Measurements from ENCODE around the gene RAD51B. TPM values are rescaled to one million over a fixed set of nuclear protein-coding genes. Genes with fewer than 3 reads are reported as not detected.

Gene RAD51B
- total RNA-seq, 1 experiment from 2014 or later = 16.7 TPM

- Histone ChIP-seq H3K27ac (ENCODE audit: insufficient read length, low read depth, low read length) (no peak overlapping the region), H3K23ac (ENCODE audit: insufficient read length, low read depth, low read length) (no peak overlapping the region), H4K91ac (ENCODE audit: insufficient read length, low read depth, low read length) (no peak overlapping the region), H2BK5ac (ENCODE audit: insufficient read length, low read length) (no peak overlapping the region), H2AFZ (ENCODE audit: low read length) (no peak overlapping the region), H4K20me1 (ENCODE audit: control insufficient read depth, insufficient read depth, insufficient read length) (no peaks in the 10 kb centered on the region), H3K56ac (ENCODE audit: insufficient read length, low read depth, low read length) (no peak overlapping the region), H3K14ac (ENCODE audit: insufficient read depth, low read length) (no peak overlapping the region), H3K79me1 (ENCODE audit: insufficient read depth, low read depth, low read length, poor library complexity, severe bottlenecking) (no peaks in the 10 kb centered on the region), H2AK5ac (ENCODE audit: insufficient read length, low read length) (no peak overlapping the region), H3K4me2 (ENCODE audit: insufficient read depth, insufficient read length, low read length) (no peak overlapping the region), H3K4ac (ENCODE audit: low read depth, low read length) (no peak overlapping the region), H2BK12ac (ENCODE audit: insufficient read length, low read depth, low read length) (no peak overlapping the region), H3K4me1 (ENCODE audit: insufficient read depth, low read length) (no peaks in the 10 kb centered on the region), H3K79me2 (ENCODE audit: insufficient read depth, low read length) (no peaks in the 10 kb centered on the region), H4K5ac (ENCODE audit: insufficient read length, low read depth, low read length) (no peak overlapping the region), H3K9ac (ENCODE audit: extremely low read depth, insufficient read length, low read length) (no peak overlapping the region), H3K23me2 (ENCODE audit: insufficient read length, low read depth, low read length, poor library complexity, severe bottlenecking) (peaks cover 7% of the 10 kb centered on the region), H3T11ph (ENCODE audit: low read length) (no peak overlapping the region), H2BK120ac (ENCODE audit: low read depth, low read length, poor library complexity, severe bottlenecking) (no peak overlapping the region), H3K27me3 (ENCODE audit: insufficient read depth, low read length) (no peaks in the 10 kb centered on the region), H3K9me3 (ENCODE audit: control insufficient read depth, low read depth, low read length) (no peaks in the 10 kb centered on the region), H4K8ac (replicated peaks; ENCODE audit: insufficient read length, low read depth, low read length) (no peak overlapping the region), H3K18ac (ENCODE audit: insufficient read length, low read depth, low read length) (no peak overlapping the region), H2BK15ac (ENCODE audit: low read depth, low read length) (no peak overlapping the region), H2BK20ac (ENCODE audit: low read depth, low read length, poor library complexity, severe bottlenecking) (no peak overlapping the region)
- H3K4me1 Mint-ChIP-seq = peaks cover 32 to 42% of the 10 kb centered on the region in 2 experiments
- no peak for DNase-seq
- TF ChIP-seq CTCF (conservative IDR thresholded peaks at IDR 0.05) = no peak
- no peaks in the 10 kb centered on the region; a peak in 1 of 7 replicates for H3K36me3 Mint-ChIP-seq (ENCODE audit: insufficient read depth in 1 of 3, low read depth in 3 of 3)
- no peak overlapping the region for H3K27ac Mint-ChIP-seq
- H3K9me3 Mint-ChIP-seq = no peaks in the 10 kb centered on the region
- no CpG with 5 or more reads among the region's 8 CpGs for WGBS (ENCODE audit: extremely low coverage, insufficient read length, low lambda C conversion rate)
- H3K27me3 Mint-ChIP-seq (ENCODE audit: low read depth) = peaks cover 18% of the 10 kb centered on the region
- no peak overlapping the region for H3K4me3 Mint-ChIP-seq
These were observed 810.5 kb downstream of the RAD51B start for GRCh38 chr14:68630081-68630571.
